Stimulated activated CD8-positive, alpha-beta memory T cell treated with anti-CD3 and anti-CD28 coated beads, Interleukin-2, amount 100 ng/mL, for 48 hours (primary cell): Measurements from ENCODE around the gene KCNG1.
A peak's percentile ranks its signal among the peaks of the same experiment; 100 is the strongest.

Experiments used
- DNase-seq, 2 donors: peaks; one replicate each; pipeline ENCODE4 v3.0.0-alpha.2; 2020; ENCODE audit warnings: low read depth in 2 of 2

KCNG1 gene

GRCh38 chr20:51036226-51036625 lies 13.3 kb upstream of the KCNG1 start:
- DNase-seq: no peak

DNA sequence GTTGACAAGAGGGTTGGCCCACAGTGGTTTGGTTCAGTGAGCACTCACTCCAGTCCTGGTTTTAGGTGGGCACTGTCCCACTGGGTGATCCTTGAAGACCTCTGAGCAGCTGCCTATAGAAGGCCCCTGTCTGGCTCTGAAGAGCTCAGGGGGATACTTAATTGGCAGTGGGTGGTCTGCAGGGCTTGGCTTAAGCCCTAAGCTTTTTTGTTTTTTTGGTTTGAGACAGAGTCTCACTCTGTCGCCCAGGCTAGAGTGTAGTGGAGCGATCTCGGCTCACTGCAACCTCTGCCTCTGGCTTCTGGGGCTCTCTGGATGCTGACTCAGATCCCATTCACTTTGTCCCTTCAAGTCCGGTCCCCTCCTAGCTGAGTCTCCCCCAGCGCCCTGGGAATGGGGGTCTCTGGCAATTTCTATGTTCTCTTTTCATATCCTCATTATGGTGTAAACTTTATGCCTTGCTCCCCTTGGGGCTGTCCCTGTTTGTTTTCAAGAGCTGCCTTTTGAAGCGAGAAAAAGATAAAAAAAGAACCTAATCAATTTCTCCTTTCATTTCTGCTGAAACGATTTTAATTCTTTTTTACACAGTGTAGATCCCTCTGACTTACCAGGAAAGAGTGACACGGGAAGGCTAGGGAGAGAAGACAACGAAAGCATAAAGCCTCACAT lies 12.2 kb upstream of the KCNG1 start:
- no peak for DNase-seq

DNA sequence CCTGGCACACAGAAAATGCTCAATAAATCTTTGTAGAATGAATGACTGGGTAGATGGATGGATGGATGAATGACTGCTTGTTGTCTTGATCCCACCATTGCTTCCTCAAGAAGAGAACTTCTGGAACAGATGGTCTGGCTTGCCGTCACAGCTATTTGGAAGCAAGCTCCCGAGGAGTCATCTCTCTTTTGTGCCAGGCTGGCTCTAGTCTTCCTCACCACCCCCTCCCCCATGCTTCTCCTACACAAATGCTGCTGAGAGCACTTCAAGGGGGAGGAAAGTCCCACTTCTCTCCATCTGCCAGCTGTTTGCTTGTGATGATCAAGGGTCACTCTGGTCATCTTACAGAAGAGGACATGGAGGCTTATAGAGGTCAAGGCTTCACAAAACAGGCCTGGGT lies 11.6 kb upstream of the KCNG1 start:
- DNase-seq: no peak

DNA sequence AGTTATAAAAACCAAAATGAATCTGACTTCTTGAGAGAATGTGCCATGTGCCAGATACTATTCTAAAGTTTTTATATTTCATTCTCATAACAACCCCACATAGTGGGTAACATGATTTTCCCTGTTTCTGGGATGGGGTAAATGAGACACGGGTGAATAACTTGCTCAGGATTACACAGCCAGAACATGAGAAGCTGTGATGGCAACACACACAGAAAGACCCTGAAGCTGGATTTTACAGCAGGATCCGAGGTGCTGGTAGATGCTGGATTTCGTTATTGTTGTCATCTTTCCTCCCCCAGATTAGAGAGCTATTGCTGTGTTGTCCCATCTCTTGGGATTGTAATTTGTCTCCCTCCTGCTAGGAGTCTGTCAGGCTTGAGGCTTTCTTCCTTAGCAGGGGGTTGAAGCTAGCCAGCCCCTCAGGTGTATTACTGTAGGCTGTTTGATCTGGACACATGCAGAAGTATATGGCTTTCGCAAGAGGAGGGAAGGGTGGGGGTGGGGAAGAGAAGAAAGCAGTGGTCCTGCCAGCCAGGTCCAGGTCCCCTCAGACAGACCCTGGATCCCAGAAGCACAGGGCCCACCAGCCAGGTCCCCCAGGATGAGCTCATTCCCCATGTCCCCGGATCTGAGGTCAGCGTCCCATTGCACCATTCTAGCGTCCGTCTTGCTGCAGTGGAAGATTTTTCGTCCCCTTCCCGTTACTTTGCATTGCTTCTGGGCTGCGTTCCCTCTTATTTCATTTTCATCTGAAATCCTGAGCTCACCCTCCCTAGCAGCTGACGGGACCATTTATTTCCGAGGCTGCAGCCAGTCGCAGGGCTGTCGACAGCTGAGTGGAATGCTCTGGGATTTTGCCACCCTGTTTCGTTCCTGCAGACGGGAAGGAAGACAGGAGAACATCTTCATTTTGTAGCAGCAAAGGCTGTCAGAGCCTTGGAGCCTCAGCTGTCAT lies 7.3 kb upstream of the KCNG1 start:
- DNase-seq: no peak

GRCh38 chr20:51029556-51029955 lies 6.6 kb upstream of the KCNG1 start:
- DNase-seq: no peak

DNA sequence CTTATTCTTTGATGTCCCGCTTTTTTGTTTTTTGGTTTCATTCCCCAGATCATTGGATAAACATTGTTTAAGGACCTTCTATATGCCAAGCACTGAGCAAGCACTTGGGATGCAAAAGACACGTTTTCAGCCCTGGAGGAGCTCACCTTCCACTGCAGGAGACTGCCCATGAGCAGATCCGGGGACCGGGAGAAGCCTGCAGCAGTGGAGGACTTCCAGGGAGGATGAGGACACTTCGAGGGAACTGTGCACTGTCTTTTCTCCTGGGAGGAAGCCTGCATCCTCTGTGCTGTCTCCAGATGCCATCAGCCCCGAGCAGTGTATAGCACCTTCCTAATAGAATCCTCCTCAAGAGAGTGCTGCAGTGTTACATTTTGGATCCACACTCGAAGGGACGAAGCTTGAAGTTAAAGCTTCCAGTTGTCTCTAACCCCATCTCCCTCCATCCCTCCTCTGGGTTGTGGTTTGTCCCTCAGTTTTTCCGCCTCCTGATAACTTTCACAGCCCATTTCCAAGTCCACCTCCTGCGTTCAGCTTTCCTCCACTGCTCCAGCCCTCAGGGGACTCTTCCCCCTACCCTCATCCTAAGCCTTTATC lies 5.8 kb upstream of the KCNG1 start:
- no peak for DNase-seq

DNA sequence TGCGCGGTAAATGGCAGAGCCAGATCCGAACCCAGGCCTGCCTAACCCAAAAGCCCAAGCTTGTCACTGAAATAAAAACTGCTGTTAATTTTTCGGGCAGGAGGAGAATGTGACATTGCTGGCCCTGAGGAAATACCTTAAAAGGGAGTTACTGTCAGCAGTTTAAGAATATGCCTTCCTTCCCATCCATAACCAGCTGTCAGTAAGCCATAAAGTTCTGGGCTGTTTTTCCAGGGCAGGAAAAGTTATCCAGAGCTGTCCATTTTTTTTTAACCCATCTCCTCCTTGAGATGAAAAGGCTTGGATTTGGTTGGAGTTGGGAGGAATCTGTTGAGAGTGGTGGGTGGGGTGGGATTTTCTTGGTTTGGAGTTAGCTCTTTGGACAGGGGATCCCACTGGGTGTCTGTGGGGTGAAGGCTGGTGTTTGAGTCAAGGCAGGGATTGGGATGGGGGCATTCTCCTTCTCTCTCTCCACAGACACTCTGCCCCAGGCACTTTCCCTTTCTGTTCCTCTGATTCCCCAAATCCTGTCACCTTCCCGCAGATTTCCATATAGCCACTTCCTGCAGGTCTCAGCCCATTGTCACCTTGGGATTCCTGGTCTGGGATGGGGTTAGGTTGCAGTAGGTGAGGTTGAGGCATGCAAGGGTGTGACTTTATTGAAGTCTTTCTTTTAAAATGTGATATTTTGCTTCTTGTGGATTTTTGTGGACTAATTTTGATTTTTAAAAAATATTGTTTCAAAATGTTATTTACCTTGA lies 4.3 kb upstream of the KCNG1 start:
- DNase-seq: no peak

- DNase-seq: no peak
Measured at GRCh38 chr20:51026269-51026668, 3.4 kb upstream of the KCNG1 start.

DNA sequence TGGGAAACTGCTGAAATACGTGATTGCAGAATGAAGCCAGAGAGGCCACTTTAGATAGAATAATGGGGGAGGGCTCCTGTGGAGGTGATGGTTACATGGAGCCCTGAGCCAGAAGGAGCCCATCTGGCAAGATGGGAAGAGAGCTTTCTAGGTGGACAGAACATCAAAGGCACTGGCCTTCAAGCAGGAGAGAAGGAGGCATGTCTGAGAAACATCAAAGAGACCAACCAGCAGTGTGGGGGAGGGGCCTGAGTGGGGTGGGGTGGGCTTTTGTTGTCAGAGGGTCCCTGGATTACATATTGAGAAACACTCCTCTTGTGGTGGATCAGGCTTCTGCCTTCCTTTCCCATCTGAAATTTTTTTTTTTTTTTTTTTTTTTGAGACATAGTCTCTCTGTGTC lies 1.9 kb upstream of the KCNG1 start:
- DNase-seq: no peak

- DNase-seq: no peak
Measured at GRCh38 chr20:51023617-51024155, 779 bp upstream of the KCNG1 start.

GRCh38 chr20:51022227-51022802 lies 592 bp downstream of the KCNG1 start:
- no peak for DNase-seq

- DNase-seq: no peak
Measured at GRCh38 chr20:51021067-51022025, 1.6 kb downstream of the KCNG1 start.

- DNase-seq: no peak
Measured at GRCh38 chr20:51020657-51021056, 2.2 kb downstream of the KCNG1 start.

DNA sequence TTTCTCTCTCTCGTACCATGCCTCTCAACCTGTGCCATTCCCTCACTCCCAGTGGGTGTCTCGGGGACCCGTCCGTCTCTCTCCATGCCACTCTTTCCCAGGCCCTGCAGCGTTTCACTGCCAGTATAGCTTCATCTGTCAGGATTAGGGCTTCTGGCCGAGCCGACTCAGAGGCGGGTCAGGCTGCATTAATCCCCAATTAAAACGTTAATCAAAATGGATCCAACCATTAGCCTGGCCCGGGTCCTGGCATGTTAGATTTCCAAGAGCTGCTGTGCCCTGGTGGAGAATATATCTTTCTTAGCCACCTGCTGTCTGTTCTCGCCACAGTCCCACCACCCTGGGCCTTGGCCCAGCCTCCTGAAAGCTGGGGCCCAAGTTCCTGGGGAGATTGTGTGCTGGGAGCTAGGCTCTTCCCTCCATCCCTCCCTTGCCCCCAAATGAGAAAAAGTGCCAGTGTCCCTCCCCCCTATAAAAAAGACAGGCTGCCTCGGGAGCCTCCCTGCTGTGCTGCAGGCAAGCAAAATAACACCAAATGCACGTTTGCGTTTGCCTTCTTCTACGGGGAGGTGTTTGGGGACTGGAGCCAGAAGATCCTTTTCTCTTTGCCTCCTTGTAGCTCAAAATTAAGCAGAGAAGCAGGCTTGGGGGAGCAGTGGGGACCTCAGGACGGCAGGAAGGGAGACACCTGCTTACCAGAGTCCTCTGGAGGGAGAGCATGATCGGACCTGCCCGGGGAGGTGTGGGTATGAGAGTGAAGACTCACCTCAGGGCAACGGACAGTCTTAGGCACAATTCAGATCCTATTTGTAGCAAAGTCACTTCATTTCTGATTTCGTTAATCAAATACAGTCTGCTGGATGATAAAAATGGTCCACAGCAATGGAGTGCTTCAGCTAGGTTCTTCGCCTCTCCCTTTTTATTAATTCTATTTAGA lies 3.0 kb downstream of the KCNG1 start:
- DNase-seq: no peak

DNA sequence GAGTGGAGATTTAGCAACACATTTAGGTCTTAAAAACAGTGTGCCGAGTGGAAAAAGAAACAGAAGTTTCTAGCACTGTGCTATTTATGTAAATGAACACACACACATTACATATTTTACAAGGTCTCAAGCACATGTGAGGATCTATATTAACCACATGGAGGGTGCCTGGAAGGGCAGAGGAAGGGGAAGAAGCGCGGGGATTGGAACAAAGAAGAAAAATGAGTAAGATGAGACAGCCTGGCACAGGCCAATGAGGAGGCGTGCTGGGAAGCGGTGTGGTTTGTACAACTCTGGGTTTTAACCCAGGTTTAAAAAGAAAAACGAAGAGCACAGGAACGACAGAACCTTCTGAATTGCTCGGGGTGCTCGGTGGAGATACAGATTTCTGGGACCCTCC lies 5.7 kb downstream of the KCNG1 start:
- no peak for DNase-seq

GRCh38 chr20:51016521-51016920 lies 6.4 kb downstream of the KCNG1 start:
- DNase-seq: no peak

DNA sequence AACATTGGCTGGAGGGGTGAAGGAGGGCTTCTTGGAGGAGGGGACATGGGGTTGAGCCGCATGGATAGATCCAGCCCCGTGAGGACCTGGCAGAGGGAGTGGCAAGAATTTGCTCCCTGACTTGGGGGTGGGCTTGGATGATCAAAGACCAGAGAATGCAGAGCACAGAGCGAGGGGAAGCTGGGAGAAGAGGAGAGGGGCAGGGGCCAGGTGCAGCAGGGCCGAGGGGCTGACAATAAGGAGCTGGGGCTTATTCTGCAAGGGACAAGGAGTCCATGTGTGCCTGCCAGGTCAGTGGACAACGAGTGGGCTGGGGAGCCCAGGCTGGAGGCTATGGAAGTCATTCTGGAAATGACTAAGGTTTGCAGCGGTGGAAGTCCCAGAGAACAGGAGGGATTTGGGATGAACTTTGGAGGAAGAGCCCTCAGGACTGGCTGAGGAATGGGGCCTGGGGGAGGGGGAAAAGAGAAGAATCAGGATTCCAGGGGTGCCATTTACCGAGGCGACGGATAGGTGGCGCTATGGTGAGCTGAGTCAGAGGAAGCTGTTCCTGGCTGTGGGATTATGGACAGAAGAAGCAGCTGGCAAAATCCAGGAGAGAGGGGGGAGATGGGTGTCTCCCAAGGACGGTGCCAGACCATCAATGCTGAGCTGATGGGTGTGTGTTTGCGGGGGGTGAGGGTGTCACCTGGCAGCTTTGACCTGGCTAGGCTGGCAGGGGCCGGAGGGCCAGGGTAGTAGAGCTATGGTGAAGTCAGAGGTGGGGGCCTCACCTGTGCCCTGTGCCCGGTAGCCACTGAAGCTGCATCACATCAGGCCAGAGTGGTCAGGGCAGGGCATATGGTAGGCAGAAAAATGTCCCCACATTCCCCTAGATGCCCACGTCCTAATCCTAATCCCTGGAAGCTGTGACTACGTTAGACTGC lies 7.8 kb downstream of the KCNG1 start:
- peak in 1 of 2 donors; percentile 15 for DNase-seq
